ENCODE measurements around the gene APBB2.

The APBB2 gene

DNA sequence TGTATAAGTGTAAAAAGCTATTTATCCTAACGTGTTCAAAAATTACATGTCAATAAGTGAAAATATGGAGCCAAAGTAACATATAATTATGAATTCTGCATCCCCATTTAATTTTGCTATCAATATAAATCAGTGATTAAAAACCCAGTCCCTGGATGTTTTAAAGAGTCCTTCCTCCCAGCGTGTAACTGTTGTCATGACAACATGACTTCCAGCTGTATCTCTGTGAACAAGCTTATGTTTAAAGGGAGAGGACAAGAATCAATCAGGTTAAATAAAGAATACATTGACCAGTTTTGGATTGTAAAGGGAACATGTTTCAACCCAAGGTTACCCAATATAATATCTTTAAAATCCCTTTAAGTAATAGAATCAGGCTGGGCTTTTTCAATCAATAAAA, 244.8 kb downstream of the APBB2 start:
- DNase-seq: no peak

- no peak for DNase-seq
These were observed 246.8 kb downstream of the APBB2 start for GRCh38 chr4:40967550-40967949.

DNA sequence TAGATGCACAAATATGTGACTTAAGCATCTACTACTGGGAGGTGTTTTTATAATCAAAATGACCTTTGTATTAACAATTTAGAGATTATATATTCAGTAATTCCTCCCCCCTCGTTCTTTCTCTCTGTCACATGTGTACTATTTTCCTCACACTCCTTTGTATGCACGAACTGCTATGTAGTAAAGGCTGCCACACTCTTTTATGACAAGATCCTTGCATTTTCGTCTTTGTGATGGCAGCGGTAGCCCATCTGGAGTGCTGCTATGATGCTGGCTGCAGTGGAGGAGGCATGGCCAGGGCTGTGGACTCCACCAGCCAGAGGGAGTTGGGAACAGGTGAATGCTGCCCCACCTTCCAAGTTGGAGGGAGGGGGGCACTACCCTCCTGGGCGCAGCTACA, 248.3 kb downstream of the APBB2 start:
- no peak for DNase-seq

GRCh38 chr4:40963897-40964478, 250.4 kb downstream of the APBB2 start:
- peak; percentile 38 for DNase-seq

GRCh38 chr4:40962551-40963180, 251.7 kb downstream of the APBB2 start:
- DNase-seq: peak; percentile 58

GRCh38 chr4:40960941-40961340, 253.4 kb downstream of the APBB2 start:
- DNase-seq: peak; percentile 61

GRCh38 chr4:40957281-40957680, 257.1 kb downstream of the APBB2 start:
- peak; percentile 54 for DNase-seq

GRCh38 chr4:40956721-40957255, 257.6 kb downstream of the APBB2 start:
- peak; percentile 28 for DNase-seq

- no peak for DNase-seq
These were observed 260.2 kb downstream of the APBB2 start for GRCh38 chr4:40954088-40954668.

DNA sequence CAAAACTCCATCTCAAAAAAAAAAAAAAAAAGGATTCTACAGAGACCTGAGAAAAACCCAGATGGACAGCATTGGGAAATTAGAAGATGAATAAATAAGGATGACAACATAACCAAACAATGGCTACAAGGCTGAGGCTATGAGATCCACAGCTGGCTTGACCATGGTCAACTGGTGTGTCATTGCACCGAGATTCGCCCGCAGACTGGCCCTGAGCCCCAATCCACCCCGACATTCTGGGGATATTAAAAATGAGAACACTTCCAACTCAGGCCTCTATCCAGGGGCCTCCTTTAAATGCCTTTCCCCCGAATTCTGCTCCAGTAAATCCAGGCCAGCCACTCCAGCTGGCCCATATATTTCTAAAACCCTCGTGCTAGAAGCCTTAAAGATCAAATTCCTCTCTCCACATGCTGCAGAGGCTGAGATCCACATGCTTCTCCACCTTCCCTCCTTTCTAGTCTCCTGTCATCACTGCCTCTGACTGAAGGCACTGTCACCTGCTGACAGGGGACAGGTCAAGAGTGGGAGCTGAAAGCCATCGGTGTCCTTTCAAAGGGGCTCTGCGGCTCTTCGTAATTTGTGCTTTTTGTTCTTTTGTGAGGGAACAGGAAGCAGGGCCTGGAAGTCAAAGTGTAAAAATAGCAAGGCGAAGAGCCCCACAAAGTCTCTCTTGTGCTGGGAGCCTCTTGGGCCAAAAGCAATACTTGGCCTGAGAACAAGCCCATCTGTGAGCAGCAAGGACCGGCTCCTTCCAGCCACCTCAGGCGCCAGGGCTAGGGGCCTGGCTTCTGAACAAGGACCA, 260.9 kb downstream of the APBB2 start:
- DNase-seq: no peak

DNA sequence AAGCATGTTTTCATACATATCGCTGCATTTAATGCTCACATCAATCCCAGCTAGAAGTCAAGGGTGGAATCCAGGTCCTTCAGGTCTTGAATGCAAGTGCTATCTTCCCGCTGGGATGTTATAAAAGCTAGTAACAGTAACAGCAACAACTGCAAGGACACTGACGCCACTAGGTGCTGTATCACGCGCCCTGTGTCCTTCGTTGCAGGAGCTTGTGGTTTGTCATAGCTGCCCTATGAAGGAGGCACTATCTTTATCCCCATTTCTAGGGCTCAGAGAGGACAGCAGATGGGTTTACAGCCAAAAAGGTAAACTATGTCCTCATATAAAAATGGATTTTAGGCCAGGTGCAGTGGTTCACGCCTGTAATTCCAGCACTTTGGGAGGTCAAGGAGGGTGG, 261.7 kb downstream of the APBB2 start:
- DNase-seq: no peak

DNA sequence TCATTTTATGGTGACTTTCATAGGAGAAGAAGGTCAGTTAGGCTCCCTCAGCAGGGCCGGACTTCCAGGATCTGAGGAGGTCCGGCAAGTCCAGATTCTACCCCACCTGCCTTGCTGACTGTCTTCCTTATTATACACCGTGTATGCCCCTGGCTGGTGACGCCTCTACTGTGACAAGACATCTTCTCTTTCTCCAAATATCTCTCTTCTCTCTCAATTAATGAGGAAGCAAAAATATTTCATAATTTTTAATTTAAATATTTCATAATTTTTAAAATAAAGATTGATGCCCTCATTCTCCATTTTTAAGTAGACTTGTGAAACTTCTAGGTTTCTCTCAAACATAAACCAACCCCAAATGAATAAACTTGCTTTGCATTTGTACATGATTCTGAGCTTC, 262.1 kb downstream of the APBB2 start:
- DNase-seq: no peak

DNA sequence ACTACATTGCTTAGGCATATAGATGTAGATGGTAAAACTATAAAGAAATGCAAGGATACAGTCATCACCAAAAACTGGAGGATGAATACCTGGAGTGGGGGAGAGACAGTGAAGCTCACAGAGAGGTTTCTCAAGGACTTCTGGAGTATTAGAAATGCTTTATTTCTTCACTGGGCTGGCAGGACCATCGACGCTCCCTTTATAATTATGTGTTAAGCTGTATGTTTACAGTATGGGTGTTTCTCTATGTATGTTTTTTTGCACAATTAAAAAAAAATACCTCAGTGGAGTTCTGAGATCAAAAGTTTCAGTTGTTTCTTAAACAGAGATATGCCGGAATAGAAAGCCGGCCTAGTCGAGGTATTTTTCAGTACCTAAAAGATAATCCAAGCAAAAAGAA, 263.3 kb downstream of the APBB2 start:
- no peak for DNase-seq

DNA sequence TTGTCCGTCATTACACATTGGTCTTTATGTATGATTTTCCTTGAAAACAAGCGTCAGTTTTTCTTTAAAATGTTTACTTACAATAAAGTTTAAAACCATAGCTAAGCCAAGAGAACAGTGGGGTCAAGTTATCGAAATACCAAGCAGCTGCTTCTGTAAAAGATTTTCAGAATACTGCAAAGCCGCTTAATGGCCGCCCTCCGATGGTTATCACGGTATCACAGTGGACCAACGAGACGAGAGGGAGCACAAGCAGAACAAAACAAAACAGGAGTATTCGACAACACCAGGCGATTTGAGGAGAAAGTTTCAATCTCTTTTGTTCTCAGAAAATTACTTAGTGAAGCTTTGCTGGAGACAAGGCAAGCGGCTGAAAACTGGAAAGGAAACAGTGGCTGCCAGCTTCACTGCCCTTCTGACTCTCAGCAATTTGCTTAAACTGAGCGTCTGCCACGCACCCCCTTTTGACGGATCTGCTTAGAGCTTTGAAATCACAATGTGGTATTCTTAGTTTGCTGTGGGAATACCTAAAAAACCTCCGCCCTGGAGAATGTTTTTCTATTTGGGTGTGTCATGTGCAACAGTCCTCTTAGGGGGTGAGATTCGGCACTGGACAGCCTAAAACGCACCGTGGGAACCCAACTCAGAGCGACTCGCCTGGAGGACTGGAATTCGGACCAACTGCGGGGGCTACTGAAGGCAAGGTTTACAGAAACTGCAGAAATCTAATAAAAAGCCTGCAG, 264.8 kb downstream of the APBB2 start:
- no peak for DNase-seq

DNA sequence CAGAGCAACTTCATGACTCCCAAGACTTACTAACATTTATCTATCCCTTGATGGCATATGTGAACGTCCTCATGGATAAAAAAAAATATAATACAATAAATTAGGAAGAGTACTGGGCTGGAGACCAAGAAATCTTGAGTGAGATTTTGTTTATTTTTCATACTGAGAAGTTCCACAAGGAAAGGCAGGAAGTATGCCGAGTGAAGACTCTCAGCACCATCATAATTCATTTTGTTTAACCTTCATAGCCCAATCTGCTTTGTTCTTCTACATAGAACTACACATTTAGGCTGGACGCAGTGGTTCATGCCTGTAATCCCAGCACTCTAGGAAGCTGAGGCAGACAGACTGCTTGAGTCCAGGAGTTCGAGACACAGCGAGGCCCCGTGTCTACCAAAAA, 266.3 kb downstream of the APBB2 start:
- DNase-seq: no peak

GRCh38 chr4:40946652-40947051, 267.7 kb downstream of the APBB2 start:
- DNase-seq: no peak

- no peak for DNase-seq
These were observed 273.6 kb downstream of the APBB2 start for GRCh38 chr4:40940756-40941155.

- peak; percentile 49 for DNase-seq
These were observed 274.0 kb downstream of the APBB2 start for GRCh38 chr4:40940317-40940741.

DNA sequence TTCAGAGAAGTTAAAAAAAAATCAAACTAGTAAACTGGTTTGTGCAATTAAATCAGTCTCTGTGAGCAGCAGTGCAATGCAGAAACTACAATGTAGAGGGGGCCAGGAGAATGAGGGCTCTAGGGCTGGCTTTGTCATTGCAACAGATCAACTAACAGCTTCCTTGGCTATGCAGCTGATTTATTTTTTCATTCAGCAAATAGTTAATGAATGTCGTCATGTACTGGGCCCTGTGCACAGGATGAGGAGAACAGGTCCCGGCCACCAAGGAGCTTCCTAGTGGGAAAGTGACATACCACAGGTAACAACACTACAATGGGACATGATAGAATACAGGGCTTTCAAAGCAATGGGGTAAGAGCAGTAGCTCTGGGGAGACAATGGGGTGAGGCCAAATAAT, 274.5 kb downstream of the APBB2 start:
- no peak for DNase-seq

- no peak for DNase-seq
These were observed 276.0 kb downstream of the APBB2 start for GRCh38 chr4:40938337-40938736.

DNA sequence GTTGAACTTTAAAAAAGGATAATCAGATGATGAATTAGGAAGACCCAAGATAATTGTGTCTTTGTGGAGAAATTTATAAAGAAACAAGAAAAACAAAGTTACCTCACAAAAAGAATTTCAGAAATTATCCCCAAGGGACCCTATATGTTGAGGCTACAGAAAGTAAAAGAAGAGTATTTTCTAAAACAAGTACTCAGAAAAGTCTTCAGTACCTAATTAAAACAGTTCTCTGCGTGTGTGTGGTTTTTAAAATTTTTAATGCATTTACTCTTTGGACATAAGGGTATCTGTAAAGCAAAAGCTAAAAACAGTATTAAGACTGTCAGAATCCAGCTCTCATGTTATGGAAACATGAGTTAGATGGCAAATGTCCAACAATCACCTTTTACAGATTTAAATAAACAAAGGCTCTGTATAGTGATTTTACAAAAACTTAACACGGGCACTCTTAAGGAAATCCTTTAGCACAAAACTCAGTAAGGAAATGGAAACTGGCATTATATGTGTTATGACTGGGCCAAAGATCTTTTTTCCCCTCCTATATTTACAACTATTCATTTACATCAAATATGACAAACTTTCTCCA, 277.1 kb downstream of the APBB2 start:
- DNase-seq: no peak

DNA sequence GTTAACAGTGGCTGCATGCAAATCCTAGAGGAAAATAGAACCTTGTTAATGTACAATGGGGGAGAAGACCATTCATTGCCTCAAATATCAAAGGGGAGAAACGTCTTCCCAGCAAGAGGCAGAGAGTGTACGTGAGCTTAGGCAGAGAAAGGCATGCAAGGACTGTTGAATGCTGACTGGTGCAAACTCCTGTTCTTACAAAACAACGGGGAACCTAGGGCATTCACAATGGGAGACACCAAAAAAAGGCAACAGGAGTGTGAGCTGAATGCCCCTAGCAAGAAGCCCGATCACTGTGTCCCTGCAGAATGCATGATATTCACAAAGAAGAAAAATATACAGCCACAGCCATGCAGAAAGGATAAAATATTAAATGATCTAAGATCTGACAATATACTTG, 279.7 kb downstream of the APBB2 start:
- DNase-seq: no peak

Data from fibroblast of skin of scalp (primary cell).